Measurements from ENCODE around the gene OR4K2.

DNA sequence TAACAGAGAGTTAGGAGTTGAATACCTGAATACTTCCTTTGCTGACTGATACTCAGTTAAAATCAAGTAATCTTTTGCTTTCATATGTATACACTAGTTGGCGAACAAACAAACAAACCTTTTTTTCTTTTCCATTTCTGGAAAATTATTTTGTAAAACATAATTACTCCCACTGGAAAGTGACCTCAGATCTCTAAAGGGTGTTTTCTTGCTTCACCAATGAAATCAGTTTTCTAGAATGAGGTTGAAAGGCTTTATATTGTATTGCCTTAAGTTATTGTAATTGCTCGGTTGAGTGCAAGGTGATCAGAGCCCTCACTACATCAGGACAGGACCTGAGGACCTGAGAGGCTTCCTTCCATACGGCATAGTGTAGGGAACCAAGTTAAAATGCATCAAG, 55.7 kb downstream of the OR4K2 start, which contains the start of gene OR4K1:
- TF ChIP-seq EZH2phosphoT487 (IDR thresholded peaks at IDR 0.05; ENCODE audit: insufficient read depth, low read depth) (no peak), EZH2 (IDR thresholded peaks at IDR 0.05; ENCODE audit: insufficient read depth, poor library complexity, severe bottlenecking) (no peak)

Data from GM23248 (cell line).